WTC11 (cell line): Measurements from ENCODE around the gene GTPBP1. TPM values are rescaled to one million over a fixed set of nuclear protein-coding genes. Genes with fewer than 3 reads are reported as not detected.

Source experiments
- GTF2I ChIP-seq: fragments of 250-450 bp; sonication (Bioruptor Pico); conservative IDR thresholded peaks from 2 replicates; pipeline ENCODE4 v1.4.0; 2021; ENCODE audit warnings: mild to moderate bottlenecking
- HMGA2 ChIP-seq: fragments of 250-450 bp; sonication (Bioruptor Pico); IDR thresholded peaks from 2 replicates; pipeline ENCODE4 v1.4.0; 2021; ENCODE audit warnings: mild to moderate bottlenecking, moderate library complexity
- MXD4 ChIP-seq: fragments of 250-450 bp; sonication (Bioruptor Pico); IDR thresholded peaks from 2 replicates; pipeline ENCODE4 v1.8.0; 2021; ENCODE audit warnings: mild to moderate bottlenecking, moderate library complexity, borderline replicate concordance
- NFATC4 ChIP-seq: fragments of 250-450 bp; sonication (Bioruptor Pico); IDR thresholded peaks from 2 replicates; pipeline ENCODE4 v1.9.0; 2021; ENCODE audit warnings: mild to moderate bottlenecking
- RORB ChIP-seq: fragments of 250-450 bp; sonication (Bioruptor Pico); IDR thresholded peaks from 2 replicates; pipeline ENCODE4 v1.9.0; 2021; ENCODE audit warnings: mild to moderate bottlenecking
- SMAD3 ChIP-seq: sonication (generic); formaldehyde crosslinking; IDR thresholded peaks from 2 replicates; pipeline ENCODE4 v1.8.0; 2022; ENCODE audit warnings: missing genetic modification reagents, mild to moderate bottlenecking, borderline replicate concordance
- total RNA-seq: library from RNA; stranded (reverse); gene quantifications from 3 replicates; pipeline ENCODE4 v1.2.3, GENCODE V29; 2021
- TF ChIP-seq, protein P1 (sequence below): sonication (generic); formaldehyde crosslinking; IDR thresholded peaks from 2 replicates; pipeline ENCODE4 v1.8.0; 2023; ENCODE audit warnings: missing genetic modification reagents, mild to moderate bottlenecking, borderline replicate concordance
- TF ChIP-seq, protein P2 (sequence below): sonication (generic); formaldehyde crosslinking; IDR thresholded peaks from 2 replicates; pipeline ENCODE4 v1.8.0; 2022; ENCODE audit warnings: mild to moderate bottlenecking, missing genetic modification reagents
- TF ChIP-seq, protein P3 (sequence below): fragments of 250-450 bp; sonication (Bioruptor Pico); IDR thresholded peaks from 2 replicates; pipeline ENCODE4 v1.9.0; 2021; ENCODE audit warnings: mild to moderate bottlenecking

The GTPBP1 gene
- total RNA-seq, 1 experiment from 2014 or later, result 108 TPM

DNA sequence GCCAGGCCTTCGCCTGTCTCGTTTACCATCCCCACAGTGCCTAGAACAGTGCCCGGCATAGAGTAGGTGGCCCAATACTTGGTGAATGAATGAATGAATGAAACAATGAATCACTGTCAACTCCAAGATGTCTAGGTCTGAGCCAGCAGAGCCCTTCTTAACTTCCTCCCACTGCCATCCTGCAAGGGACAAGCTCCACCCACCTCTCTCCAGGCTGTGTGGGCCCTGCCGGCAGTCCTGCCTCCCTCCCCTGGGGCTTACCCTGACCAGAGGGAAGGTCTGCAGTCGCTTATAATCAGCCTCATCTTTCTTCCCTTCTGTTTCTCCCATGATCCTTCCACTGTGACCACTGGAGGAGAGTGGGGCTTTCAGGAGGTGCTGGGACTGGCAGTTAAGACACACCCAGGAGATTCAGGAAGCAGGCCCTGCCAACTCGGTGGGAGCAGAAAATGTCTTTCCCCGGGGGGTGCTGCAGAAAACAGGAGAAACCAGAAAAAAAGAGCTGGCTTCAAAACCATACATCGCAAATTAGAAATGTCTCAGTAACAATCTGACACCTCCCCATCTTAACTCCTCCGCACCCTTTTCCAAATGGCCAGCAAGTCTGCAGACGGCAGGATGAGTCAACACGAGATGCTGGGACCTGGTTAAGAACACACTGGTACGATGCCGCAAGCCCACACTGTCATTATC is 76.8 kb downstream of the GTPBP1 start (continued):
- TF ChIP-seq, protein P1, sequence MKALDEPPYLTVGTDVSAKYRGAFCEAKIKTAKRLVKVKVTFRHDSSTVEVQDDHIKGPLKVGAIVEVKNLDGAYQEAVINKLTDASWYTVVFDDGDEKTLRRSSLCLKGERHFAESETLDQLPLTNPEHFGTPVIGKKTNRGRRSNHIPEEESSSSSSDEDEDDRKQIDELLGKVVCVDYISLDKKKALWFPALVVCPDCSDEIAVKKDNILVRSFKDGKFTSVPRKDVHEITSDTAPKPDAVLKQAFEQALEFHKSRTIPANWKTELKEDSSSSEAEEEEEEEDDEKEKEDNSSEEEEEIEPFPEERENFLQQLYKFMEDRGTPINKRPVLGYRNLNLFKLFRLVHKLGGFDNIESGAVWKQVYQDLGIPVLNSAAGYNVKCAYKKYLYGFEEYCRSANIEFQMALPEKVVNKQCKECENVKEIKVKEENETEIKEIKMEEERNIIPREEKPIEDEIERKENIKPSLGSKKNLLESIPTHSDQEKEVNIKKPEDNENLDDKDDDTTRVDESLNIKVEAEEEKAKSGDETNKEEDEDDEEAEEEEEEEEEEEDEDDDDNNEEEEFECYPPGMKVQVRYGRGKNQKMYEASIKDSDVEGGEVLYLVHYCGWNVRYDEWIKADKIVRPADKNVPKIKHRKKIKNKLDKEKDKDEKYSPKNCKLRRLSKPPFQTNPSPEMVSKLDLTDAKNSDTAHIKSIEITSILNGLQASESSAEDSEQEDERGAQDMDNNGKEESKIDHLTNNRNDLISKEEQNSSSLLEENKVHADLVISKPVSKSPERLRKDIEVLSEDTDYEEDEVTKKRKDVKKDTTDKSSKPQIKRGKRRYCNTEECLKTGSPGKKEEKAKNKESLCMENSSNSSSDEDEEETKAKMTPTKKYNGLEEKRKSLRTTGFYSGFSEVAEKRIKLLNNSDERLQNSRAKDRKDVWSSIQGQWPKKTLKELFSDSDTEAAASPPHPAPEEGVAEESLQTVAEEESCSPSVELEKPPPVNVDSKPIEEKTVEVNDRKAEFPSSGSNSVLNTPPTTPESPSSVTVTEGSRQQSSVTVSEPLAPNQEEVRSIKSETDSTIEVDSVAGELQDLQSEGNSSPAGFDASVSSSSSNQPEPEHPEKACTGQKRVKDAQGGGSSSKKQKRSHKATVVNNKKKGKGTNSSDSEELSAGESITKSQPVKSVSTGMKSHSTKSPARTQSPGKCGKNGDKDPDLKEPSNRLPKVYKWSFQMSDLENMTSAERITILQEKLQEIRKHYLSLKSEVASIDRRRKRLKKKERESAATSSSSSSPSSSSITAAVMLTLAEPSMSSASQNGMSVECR, result no peak
- no peak for TF ChIP-seq RORB (CRISPR knock-in tag)
- TF ChIP-seq NFATC4 (CRISPR knock-in tag), result no peak
- no peak for TF ChIP-seq SMAD3 (CRISPR knock-in tag)
- TF ChIP-seq GTF2I (CRISPR knock-in tag), result no peak
- TF ChIP-seq, protein P2, sequence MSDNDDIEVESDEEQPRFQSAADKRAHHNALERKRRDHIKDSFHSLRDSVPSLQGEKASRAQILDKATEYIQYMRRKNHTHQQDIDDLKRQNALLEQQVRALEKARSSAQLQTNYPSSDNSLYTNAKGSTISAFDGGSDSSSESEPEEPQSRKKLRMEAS (CRISPR knock-in tag), result no peak
- no peak for TF ChIP-seq MXD4
- TF ChIP-seq, protein P3, sequence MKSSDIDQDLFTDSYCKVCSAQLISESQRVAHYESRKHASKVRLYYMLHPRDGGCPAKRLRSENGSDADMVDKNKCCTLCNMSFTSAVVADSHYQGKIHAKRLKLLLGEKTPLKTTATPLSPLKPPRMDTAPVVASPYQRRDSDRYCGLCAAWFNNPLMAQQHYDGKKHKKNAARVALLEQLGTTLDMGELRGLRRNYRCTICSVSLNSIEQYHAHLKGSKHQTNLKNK (CRISPR knock-in tag), result no peak
- TF ChIP-seq HMGA2 (CRISPR knock-in tag), result no peak

Other genes starting within 250 kb of the GTPBP1 start
- gene KDELR3, start 237.8 kb upstream of the GTPBP1 start, total RNA-seq, result 5.7 to 10.3 TPM (median 7.7 TPM) in 3 replicates
- gene DDX17, start 199.6 kb upstream of the GTPBP1 start, total RNA-seq, result 399 to 507 TPM (median 489 TPM) in 3 replicates
- 4.3 to 4.5 TPM (median 4.5 TPM) in 3 replicates for gene DMC1, start 135.8 kb upstream of the GTPBP1 start, total RNA-seq
- 3.8 to 6.3 TPM (median 6.0 TPM) in 3 replicates for gene FAM227A, start 49.6 kb upstream of the GTPBP1 start, total RNA-seq
- gene CBY1, start 49.3 kb upstream of the GTPBP1 start, total RNA-seq, result 26.5 to 28.3 TPM (median 28.1 TPM) in 3 replicates
- 131 to 146 TPM (median 135 TPM) in 3 replicates for gene TOMM22, start 24.0 kb upstream of the GTPBP1 start, total RNA-seq
- 22.2 to 26.2 TPM (median 24.5 TPM) in 3 replicates for gene JOSD1, start 5.0 kb upstream of the GTPBP1 start, total RNA-seq
- 17.7 to 30.1 TPM (median 18.6 TPM) in 3 replicates for gene SUN2, start 50.1 kb downstream of the GTPBP1 start, total RNA-seq
- 11.8 to 12.2 TPM (median 12.1 TPM) in 3 replicates for gene DNAL4, start 88.2 kb downstream of the GTPBP1 start, total RNA-seq
- gene NPTXR, start 138.1 kb downstream of the GTPBP1 start, total RNA-seq, result 10.4 to 11.2 TPM (median 10.6 TPM) in 3 replicates
- 21.5 to 27.0 TPM (median 23.8 TPM) in 3 replicates for gene CBX6, start 166.3 kb downstream of the GTPBP1 start, total RNA-seq